Vagina (tissue), 2 donors: Measurements from ENCODE around the gene PRSS38.

Experiments
- POLR2A ChIP-seq, 2 donors: fragments of 450-650 bp; IDR thresholded peaks; one replicate each; pipeline ENCODE4 v1.6.1; 2017; ENCODE audit warnings: antibody characterized with exemption in 2 of 2, mild to moderate bottlenecking in 2 of 2, moderate library complexity in 2 of 2
- POLR2AphosphoS5 ChIP-seq, 2 donors: sonication (generic); formaldehyde crosslinking; IDR thresholded peaks; one replicate each; pipeline ENCODE4 v1.9.0; 2017; ENCODE audit warnings: antibody characterized with exemption in 2 of 2, mild to moderate bottlenecking in 2 of 2, low read depth in 1 of 2; ENCODE audit not compliant: insufficient read depth in 1 of 2
- TF ChIP-seq, protein P1 (sequence below), 3 experiments: fragments of 450-650 bp in 2 of 3; fragments of 200-600 bp in 1 of 3; sonication (generic) in 1 of 3; IDR thresholded peaks; one replicate each; pipeline ENCODE4 v1.5.1; 2017 to 2019; ENCODE audit warnings: antibody characterized with exemption in 3 of 3, mild to moderate bottlenecking in 2 of 3, moderate library complexity in 2 of 3

DNA sequence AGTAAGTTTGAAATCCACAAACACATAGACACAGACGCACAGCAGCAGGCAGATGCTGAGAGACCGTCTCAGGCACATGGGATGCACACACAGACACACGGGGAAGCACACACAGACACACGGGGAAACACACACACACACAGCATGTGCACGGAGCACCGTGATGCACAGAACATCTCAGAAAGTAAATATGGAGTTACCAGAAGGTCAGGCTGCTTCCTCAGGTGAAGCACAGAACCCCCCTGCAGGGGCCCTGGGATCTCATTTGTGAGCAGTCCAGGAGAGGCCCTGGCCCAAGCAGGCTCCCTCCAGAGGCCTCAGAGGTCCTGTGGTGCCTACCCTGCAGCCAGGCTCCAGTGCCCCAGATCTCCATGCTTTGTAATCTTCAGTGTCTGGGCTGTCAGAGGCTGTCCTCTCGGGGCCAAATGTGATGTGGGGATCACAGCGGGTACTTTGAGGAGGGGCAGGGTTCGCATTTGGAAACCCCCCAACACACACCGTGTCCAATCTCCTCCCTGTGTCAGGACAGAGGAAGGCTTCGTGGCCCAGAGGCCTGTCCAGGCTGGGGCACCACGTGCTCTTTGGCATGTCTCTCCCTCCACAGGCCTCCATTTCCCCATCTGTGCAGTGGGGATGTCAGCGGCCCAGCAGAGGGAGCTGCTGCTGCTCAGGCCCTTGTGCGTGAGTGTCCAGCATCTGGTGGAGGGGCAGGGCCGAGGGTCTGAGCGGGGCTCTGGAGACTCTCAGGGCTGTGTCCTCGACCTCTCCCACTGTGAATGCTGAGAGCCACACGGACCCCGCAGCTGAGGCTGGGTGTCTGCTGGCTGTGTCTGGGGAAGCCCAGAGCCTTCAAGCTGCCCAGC lies 23.0 kb upstream of the PRSS38 start:
- TF ChIP-seq, protein P1, sequence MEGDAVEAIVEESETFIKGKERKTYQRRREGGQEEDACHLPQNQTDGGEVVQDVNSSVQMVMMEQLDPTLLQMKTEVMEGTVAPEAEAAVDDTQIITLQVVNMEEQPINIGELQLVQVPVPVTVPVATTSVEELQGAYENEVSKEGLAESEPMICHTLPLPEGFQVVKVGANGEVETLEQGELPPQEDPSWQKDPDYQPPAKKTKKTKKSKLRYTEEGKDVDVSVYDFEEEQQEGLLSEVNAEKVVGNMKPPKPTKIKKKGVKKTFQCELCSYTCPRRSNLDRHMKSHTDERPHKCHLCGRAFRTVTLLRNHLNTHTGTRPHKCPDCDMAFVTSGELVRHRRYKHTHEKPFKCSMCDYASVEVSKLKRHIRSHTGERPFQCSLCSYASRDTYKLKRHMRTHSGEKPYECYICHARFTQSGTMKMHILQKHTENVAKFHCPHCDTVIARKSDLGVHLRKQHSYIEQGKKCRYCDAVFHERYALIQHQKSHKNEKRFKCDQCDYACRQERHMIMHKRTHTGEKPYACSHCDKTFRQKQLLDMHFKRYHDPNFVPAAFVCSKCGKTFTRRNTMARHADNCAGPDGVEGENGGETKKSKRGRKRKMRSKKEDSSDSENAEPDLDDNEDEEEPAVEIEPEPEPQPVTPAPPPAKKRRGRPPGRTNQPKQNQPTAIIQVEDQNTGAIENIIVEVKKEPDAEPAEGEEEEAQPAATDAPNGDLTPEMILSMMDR (IDR thresholded peaks at IDR 0.05), result no peak
- no peak for TF ChIP-seq POLR2A (IDR thresholded peaks at IDR 0.05)
- no peak for TF ChIP-seq POLR2AphosphoS5 (IDR thresholded peaks at IDR 0.05; ENCODE audit: insufficient read depth in 1 of 2, low read depth in 1 of 2)
